Kidney epithelial cell (primary cell): Measurements from ENCODE around the gene STEAP2. TPM values are rescaled to one million over a fixed set of nuclear protein-coding genes. Genes with fewer than 3 reads are reported as not detected.

Source experiments
- DNase-seq: peaks from one replicate; pipeline ENCODE4 v3.0.0-alpha.2; 2010; ENCODE audit warnings: low read depth
- H3K27me3 ChIP-seq: 2 replicates; pipeline ENCODE4 v1.6.0; 2011; ENCODE audit warnings: low read length; ENCODE audit not compliant: control insufficient read depth, insufficient read depth
- H3K36me3 ChIP-seq: 2 replicates; pipeline ENCODE4 v1.5.1; 2011; ENCODE audit warnings: low read length; ENCODE audit not compliant: control insufficient read depth, insufficient read depth
- H3K4me3 ChIP-seq: 2 replicates; pipeline ENCODE4 v1.5.1; 2011; ENCODE audit warnings: low read depth, mild to moderate bottlenecking, control low read depth, low read length
- CTCF ChIP-seq: IDR thresholded peaks from 2 replicates; pipeline ENCODE4 v1.5.1; 2011; ENCODE audit warnings: mild to moderate bottlenecking, moderate library complexity, low read length, control low read depth, inconsistent platforms; ENCODE audit not compliant: insufficient read depth, poor library complexity, severe bottlenecking
- total RNA-seq: library from RNA; depleted of rRNA; stranded (reverse); fragments of >200 nt; gene quantifications from 2 replicates; pipeline ENCODE4 v1.2.3, GENCODE V29; 2015

Gene STEAP2
- total RNA-seq, 1 donor from 2014 or later, result 5.2 TPM

DNA sequence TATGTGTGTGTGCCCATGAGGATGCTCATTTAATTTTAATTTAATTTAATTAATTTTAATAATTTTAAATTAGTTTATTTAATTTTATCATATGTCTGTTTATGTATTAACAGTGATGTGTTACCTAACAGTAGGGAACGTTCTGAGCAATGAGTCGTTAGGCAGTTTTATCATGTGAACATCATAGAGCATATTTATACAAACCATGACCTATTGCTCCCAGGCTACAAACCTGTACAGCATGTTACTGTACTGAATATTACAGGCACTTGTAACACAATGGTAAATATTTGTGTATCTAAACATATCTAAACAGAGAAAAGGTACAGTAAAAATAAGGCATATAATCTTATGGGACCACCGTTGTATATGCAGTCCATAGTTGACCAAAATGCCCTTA, 19.8 kb downstream of the STEAP2 start:
- DNase-seq, result no peak
- H3K36me3 ChIP-seq, result no peaks in the 10 kb centered on the region
- no peak overlapping the region for H3K4me3 ChIP-seq
- H3K27me3 ChIP-seq, result no peaks in the 10 kb centered on the region
- no peak for TF ChIP-seq CTCF

DNA sequence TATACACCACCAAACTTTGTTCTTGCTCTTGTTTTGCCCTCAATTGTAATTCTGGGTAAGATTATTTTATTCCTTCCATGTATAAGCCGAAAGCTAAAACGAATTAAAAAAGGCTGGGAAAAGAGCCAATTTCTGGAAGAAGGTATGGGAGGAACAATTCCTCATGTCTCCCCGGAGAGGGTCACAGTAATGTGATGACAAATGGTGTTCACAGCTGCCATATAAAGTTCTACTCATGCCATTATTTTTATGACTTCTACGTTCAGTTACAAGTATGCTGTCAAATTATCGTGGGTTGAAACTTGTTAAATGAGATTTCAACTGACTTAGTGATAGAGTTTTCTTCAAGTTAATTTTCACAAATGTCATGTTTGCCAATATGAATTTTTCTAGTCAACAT, 20.9 kb downstream of the STEAP2 start:
- no peaks in the 10 kb centered on the region for H3K27me3 ChIP-seq
- H3K4me3 ChIP-seq, result no peak overlapping the region
- H3K36me3 ChIP-seq, result no peaks in the 10 kb centered on the region
- no peak for TF ChIP-seq CTCF
- DNase-seq, result no peak

DNA sequence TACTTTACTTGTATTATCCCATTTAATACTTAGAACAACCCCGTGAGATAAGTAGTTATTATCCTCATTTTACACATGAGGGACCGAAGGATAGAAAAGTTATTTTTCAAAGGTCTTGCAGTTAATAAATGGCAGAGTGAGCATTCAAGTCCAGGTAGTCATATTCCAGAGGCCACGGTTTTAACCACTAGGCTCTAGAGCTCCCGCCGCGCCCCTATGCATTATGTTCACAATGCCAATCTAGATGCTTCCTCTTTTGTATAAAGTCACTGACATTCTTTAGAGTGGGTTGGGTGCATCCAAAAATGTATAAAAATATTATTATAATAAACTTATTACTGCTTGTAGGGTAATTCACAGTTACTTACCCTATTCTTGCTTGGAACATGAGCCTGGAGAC, 22.0 kb downstream of the STEAP2 start:
- no peak for TF ChIP-seq CTCF
- Histone ChIP-seq H3K27me3 (no peaks in the 10 kb centered on the region), H3K36me3 (no peaks in the 10 kb centered on the region), H3K4me3 (no peak overlapping the region)
- DNase-seq, result no peak

GRCh38 chr7:90236721-90237289, 25.3 kb downstream of the STEAP2 start:
- DNase-seq, result no peak
- Histone ChIP-seq H3K36me3 (no peaks in the 10 kb centered on the region), H3K4me3 (no peak overlapping the region), H3K27me3 (no peaks in the 10 kb centered on the region)
- TF ChIP-seq CTCF, result no peak

GRCh38 chr7:90238022-90238421, 26.5 kb downstream of the STEAP2 start:
- TF ChIP-seq CTCF, result no peak
- no peak overlapping the region for H3K4me3 ChIP-seq
- no peaks in the 10 kb centered on the region for H3K36me3 ChIP-seq
- no peaks in the 10 kb centered on the region for H3K27me3 ChIP-seq
- no peak for DNase-seq

- DNase-seq, result no peak
- no peak for TF ChIP-seq CTCF
- H3K36me3 ChIP-seq, result no peaks in the 10 kb centered on the region
- no peak overlapping the region for H3K4me3 ChIP-seq
- no peaks in the 10 kb centered on the region for H3K27me3 ChIP-seq
Observed at GRCh38 chr7:90238583-90238982, 27.0 kb downstream of the STEAP2 start.
